T47D (cell line): ENCODE results near the gene SLC45A1.
A peak's percentile ranks its signal among the peaks of the same experiment; 100 is the strongest.
"Not testable (repeated sequence)": the region's sequence is repeated elsewhere in the genome, so short reads cannot be mapped to it uniquely, and the experiment has no call there.

Experiments
- DNase-seq, 2 experiments: peaks; one replicate each; pipeline versions ENCODE4 v3.0.0 to v3.0.0-alpha.2; 2011 to 2012; ENCODE audit warnings: low read depth in 1 of 2, low spot score in 1 of 2
- JUND ChIP-seq: IDR thresholded peaks from 2 replicates; pipeline ENCODE4 v1.6.1; 2012; ENCODE audit warnings: low read depth
- in situ Hi-C: cut with HindIII; loops from 2 replicates; pipeline ENCODE4 v1.10.0; 2016; ENCODE audit warnings: low sequenced_read_pairs, low pct_unique_long_range_greater_than_20kb

SLC45A1 gene

GRCh38 chr1:8374356-8374755 is 56.4 kb downstream of the SLC45A1 start:
- no peak for DNase-seq
- in situ Hi-C loops, result no loop called here
- TF ChIP-seq JUND, result no peak

GRCh38 chr1:8374812-8375211 is 56.9 kb downstream of the SLC45A1 start:
- DNase-seq, result peak in 1 of 2 experiments; percentile 62
- TF ChIP-seq JUND, result no peak
- in situ Hi-C loops, result no loop called here

- TF ChIP-seq JUND, result no peak
- in situ Hi-C loops, result no loop called here
- DNase-seq, result no peak
Measured at GRCh38 chr1:8376358-8376840, 58.5 kb downstream of the SLC45A1 start.

GRCh38 chr1:8377271-8377981 is 59.5 kb downstream of the SLC45A1 start:
- DNase-seq, result no peak
- no peak for TF ChIP-seq JUND
- in situ Hi-C loops, result no loop called here

GRCh38 chr1:8378178-8378577 is 60.3 kb downstream of the SLC45A1 start:
- TF ChIP-seq JUND, result no peak
- DNase-seq, result peak in 1 of 2 experiments; percentile 50
- in situ Hi-C loops, result no loop called here

- DNase-seq, result no peak
- in situ Hi-C loops, result no loop called here
- TF ChIP-seq JUND, result no peak
Measured at GRCh38 chr1:8378981-8379470, 61.1 kb downstream of the SLC45A1 start.

- DNase-seq, result no peak
- no peak for TF ChIP-seq JUND
- in situ Hi-C loops, result no loop called here
Measured at GRCh38 chr1:8379513-8380186, 61.7 kb downstream of the SLC45A1 start.

- in situ Hi-C loops, DNase-seq: not testable (repeated sequence)
Measured at GRCh38 chr1:8380310-8380709, 62.4 kb downstream of the SLC45A1 start.

- in situ Hi-C loops, result no loop called here
- no peak for TF ChIP-seq JUND
- no peak for DNase-seq
Measured at GRCh38 chr1:8381618-8382017, 63.7 kb downstream of the SLC45A1 start.

GRCh38 chr1:8382051-8382505 is 64.2 kb downstream of the SLC45A1 start:
- in situ Hi-C loops, result no loop called here
- DNase-seq, result no peak
- TF ChIP-seq JUND, result no peak

GRCh38 chr1:8382608-8383505 is 64.9 kb downstream of the SLC45A1 start:
- DNase-seq, result no peak
- no peak for TF ChIP-seq JUND

GRCh38 chr1:8384088-8384487 is 66.2 kb downstream of the SLC45A1 start:
- no peak for TF ChIP-seq JUND
- in situ Hi-C loops, result no loop called here
- DNase-seq, result no peak

More at GRCh38 chr1:8382608-8383505, 64.9 kb downstream of the SLC45A1 start:
- in situ Hi-C loops, result no loop called here
